Measurements from ENCODE around the gene HECA.
A peak's percentile ranks its signal among the peaks of the same experiment; 100 is the strongest.

The HECA gene

DNA sequence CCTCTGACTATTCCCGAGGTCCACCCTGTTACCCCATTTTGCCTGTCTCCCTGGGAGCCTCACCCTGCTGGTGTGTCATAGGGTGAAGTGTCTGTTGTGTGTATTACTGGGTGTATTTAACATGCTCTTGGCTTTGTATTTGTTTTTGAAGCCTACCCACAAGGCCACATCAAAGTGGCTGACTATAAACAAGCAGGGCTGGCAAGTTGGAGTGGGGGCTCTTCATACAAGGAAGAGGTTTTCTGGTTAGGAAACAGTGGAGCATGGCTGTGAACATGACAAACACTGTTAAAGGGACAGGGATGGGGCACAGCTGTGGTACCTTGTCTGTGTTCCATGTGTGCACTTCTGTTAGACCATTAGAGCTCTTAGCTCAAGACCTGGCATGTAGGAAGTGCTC, 26.3 kb downstream of the HECA start:
- no peak for DNase-seq (ENCODE audit: low read depth in 3 of 3)

DNA sequence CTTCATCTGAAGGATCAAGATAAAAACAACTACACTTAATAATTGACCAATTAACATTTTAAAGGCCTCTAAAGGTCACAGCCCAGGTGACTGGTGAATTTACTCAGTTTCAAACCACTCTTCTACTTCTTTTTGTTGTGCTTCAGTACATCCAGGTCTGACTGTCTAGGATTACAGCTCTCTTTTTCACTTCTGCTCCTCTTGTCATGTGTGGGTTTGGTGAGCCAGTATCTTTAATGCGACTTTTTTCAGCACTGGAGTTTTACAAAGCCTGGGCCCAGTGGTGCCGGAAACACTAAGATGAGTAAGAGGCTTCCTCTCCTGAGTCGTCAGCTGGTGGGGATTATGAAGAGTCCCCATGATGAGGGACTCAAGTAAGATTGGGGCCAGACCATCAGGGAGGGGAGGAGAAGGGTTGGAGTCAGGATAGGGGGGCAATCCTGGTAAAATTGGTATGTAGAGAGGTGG, 27.0 kb downstream of the HECA start:
- DNase-seq (ENCODE audit: low read depth in 3 of 3) = peak; percentile 55 to 63 (median 62)

DNA sequence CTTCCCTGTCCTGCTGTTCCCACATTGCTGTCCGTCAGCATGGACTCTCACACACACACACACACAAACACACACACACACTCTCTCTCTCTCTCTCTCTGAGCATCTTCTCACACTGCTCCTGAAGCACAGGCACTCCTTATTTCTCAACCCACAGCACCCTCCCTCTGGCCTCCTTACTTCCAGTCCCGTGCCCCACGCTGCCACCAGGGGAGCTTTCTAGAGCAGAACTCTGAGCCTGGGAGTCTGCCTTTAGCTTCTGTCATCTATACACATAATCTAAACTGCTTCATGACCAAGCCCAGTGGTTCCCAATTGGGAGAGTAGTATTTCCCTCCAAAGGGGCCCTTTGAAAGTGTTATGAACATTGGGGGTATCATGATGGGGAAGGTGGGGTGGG, 29.1 kb downstream of the HECA start:
- DNase-seq (ENCODE audit: low read depth in 3 of 3) = no peak

DNA sequence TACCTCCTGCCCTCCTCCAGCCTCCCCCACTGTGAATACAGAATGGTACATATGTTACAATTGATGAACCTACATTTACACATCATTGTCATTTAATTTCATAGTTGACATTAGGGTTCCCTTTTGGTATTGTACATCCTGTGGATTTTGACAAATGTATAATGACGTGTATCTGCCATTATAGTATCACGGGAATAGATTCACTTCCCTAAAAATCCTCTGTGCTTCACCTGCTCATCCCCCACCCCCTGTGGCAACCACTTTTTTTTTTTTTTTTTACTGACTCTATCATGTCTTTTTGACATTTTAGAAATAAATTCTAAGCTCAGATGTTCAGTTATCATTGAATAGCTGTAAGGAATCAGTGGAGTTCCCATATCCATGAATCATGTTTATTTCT, 30.4 kb downstream of the HECA start:
- no peak for DNase-seq (ENCODE audit: low read depth in 3 of 3)

DNA sequence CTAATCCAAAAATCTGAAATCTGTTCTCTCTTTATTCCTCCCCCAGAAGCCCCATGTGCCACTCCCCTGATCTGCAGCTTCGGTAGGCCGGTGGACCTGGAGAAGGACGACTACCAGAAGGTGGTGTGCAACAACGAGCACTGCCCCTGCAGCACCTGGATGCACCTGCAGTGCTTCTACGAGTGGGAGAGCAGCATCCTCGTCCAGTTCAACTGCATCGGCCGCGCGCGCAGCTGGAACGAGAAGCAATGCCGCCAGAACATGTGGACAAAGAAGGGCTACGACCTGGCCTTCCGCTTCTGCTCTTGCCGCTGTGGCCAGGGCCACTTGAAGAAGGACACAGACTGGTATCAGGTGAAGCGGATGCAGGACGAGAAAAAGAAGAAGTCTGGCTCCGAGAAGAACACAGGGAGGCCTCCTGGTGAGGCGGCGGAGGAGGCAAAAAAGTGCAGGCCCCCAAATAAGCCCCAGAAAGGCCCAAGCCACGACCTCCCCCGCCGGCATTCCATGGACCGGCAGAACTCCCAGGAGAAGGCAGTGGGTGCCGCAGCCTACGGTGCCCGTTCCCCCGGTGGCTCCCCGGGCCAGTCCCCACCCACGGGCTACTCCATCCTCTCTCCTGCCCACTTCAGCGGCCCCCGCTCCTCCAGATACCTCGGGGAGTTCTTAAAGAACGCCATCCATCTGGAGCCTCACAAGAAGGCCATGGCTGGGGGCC, 31.5 kb downstream of the HECA start:
- no peak for DNase-seq (ENCODE audit: low read depth in 3 of 3)

DNA sequence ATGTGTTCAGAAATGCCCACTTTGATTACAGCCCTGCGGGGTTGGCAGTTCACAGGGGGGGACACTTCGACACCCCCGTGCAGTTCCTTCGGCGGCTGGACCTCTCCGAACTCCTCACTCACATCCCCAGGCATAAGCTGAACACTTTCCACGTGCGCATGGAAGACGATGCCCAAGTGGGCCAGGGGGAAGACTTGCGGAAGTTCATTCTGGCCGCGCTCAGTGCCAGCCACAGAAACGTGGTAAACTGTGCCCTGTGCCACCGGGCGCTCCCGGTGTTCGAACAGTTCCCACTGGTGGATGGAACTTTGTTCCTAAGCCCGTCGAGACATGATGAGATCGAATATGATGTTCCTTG, 32.1 kb downstream of the HECA start:
- no peak for DNase-seq (ENCODE audit: low read depth in 3 of 3)

DNA sequence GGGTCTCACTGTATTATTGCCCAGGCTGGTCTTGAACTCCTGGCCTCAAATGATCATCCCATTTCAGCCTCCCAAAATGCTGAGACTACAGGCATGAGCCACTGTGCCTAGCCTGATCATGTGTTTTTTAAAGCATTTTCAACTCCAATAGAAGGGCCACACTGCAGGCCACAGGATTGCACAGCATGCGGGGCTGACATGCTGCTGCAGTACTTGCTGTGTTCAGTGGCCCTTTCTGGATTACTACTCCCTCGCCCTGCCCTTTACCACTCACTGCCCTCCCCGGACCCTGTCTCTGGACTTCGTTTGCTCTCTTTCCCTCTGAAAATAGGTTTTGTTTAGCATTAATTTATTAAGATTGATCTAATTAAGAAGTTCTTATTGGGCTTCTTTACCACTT, 37.3 kb downstream of the HECA start:
- no peak for DNase-seq (ENCODE audit: low read depth in 3 of 3)

DNA sequence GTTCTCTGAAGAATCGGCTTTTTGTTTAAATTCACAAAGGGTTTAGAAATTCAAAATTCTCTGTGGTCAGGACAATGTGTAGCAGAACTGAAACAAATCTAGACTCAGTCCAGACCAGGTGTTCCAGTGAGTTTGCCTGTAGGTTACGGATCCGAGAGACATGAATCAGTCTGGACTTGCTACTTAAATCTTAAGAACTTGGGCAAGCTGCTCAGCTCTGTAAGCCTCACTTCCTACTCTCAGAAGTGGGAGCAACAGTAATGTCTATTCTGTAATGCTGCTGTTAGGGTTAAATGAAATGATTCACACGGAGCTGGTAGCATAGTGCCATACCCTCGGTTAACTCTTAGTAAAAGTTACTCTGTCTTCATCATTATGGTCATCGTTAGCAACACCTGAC, 37.7 kb downstream of the HECA start:
- DNase-seq (ENCODE audit: low read depth in 3 of 3) = no peak

DNA sequence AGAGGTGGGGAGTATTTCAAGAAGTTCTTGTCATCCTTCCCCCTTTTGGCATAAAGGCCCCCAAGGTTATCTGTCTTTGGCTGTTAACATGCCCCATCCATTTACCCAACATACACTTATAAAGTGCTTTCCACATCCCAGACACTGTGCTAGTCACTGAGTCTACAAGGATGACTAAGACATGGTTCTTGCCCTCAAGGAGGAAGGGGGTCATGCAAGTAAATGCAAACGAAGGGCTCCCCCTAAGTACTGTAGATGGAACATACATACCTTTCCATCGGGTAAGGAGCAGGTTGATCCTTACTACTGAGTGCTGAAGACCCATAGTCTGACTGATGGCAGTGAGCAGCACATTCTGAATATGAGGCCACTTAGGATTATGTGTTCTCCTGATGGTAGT, 38.3 kb downstream of the HECA start:
- DNase-seq (ENCODE audit: low read depth in 3 of 3) = no peak

DNA sequence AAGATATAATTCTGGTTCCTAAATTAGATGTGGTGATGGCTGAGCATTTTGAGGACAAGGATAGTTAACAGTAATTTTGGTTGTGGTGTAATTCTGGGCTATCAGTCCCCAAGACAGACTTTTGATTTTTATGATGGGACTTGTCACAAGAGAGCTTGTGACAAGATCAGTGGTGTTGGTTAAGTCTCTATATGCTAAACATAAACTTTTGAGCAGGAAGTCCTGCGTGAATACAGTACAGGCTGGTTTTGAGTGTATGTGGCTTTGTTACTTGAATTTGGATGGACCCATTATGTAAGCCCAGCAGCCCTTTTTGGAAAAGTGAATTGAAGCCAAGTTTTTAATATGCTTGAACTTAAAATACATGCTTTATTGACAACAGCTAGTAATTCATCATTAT, 38.9 kb downstream of the HECA start:
- DNase-seq (ENCODE audit: low read depth in 3 of 3) = no peak

DNA sequence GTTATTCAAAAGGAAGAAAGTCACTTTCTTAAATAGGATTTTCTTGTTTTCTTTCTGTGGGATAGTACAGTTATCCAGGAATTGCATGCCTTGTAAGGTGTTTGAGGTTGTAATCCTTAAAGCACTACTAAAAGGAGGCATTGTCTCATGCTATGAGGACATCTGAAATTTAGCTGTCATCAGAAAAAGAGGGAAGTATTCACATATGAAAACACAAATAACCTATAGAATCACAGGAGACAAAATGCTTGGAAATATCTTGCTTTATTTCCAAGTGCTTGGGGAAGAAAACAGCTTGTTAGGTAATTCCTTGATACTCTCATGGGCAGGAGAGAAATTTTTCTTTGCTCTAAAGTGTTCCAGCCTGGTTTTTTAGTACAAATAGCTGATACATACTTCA, 40.1 kb downstream of the HECA start:
- DNase-seq (ENCODE audit: low read depth in 3 of 3) = no peak

DNA sequence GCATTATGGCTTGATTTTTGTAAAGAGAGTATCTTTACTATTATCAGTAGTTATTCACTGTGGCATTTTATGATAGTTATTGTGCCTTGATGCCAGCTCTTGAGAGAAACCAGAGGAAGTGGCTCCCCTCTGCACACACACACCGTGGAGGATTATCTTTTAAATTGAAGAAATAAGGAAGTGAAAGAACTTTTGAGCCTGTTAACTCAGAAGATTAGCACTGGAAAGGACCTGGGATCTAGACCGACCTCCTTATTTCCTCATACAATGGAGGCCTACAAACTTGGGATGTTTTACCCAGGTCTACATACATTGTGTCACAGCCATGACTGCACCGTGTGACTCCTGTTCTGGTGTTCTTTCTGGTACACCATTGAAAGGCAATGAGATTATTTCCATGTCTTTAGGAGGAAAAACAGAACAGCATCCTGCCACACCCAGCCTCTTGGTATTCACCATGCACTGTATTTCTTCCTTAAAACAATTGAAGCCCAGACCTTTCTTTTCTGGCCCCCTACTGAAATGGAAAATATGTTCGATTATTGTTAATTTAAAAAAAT, 40.6 kb downstream of the HECA start:
- no peak for DNase-seq (ENCODE audit: low read depth in 3 of 3)

DNA sequence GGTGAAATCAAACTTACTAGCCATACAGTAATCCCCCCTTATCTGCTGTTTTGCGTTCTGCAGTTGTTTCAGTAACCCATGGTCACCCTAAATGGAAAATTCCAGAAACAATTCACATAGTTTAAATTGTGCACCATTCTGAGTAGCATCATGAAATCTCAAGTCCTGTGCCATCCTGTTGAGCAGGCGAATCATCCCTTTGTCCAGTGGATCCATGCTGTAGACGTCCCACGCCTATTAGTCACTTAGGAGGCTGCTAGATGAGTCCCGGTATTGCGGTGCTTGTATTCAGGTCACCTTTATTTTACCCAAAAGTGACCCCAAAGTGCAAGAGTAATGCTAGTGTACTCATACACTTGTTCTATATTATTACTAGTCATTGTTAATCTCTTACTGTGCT, 46.4 kb downstream of the HECA start:
- no peak for DNase-seq (ENCODE audit: low read depth in 3 of 3)

DNA sequence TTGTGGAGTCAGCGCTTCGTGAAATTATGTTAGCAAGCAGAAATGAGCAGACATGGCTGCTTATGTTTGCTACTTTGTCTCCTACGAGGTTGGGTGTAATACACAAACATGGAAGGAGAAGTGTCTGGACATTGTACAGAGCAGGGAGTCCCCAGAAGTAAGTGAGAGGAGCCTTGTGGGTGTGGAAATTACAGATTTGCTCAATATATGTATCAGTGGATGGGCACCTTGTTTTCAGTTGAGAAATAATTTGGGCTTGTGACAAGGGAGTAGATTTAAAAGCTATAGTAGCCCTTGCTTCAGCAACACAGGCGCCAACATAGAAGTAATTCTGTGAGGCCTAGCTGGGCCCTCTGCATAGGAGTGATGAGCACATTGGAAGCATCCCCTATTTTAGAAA, 49.2 kb downstream of the HECA start:
- no peak for DNase-seq (ENCODE audit: low read depth in 3 of 3)

DNA sequence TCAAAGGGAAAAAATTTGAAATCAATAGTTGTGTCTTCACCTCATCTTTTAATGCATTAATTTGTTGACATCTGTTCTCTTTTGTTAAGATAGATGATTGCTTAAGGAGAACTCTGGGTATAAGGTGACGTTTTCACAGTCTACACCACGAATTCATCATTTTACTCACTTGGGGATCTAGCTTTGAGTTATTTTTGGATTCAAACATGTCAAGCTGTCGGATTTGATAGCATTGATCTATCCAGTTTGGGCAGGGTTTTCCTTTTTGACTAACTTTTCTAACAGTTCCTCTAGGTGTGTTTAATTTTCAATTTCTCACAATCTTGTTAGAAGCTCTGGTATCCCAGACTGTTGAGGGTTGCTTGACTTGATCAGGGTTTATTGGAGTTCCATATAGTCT, 49.6 kb downstream of the HECA start:
- DNase-seq (ENCODE audit: low read depth in 3 of 3) = no peak

DNA sequence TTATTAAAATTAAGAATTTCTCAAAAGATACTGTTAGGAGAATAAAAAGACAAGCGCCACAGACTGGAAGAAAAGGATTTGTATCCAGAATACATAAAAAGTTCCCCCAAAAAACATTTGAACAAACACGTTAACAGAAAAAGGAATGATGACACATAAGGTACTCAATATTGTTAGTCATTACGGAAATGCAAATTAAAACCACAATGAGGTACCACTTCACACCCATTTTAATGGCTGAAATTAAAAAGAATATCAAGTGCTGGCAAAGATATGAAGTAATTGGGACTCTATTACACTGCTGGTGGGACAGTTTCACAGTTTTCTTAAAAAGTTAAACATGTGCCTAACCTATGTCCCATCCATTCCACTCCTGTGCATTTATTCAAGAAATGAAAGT, 51.4 kb downstream of the HECA start:
- no peak for DNase-seq (ENCODE audit: low read depth in 3 of 3)

DNA sequence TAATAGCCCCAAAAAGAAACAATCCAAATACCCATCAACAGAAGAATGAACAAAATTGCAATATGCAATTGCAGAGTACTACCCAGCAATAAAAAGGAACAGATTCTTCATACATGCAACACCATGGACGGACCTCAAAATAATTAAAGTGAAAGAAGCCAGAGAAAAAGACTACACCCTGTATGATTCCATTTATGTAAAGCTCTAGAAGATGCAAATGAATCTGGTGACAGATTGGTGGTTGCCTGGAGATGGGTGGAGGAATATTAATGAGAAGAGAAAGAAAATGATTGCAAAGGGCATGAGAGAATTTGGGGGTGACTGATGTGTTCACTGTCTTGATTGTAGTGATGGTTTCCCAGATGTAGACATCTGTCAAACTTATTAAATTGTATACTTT, 51.8 kb downstream of the HECA start:
- no peak for DNase-seq (ENCODE audit: low read depth in 3 of 3)

DNA sequence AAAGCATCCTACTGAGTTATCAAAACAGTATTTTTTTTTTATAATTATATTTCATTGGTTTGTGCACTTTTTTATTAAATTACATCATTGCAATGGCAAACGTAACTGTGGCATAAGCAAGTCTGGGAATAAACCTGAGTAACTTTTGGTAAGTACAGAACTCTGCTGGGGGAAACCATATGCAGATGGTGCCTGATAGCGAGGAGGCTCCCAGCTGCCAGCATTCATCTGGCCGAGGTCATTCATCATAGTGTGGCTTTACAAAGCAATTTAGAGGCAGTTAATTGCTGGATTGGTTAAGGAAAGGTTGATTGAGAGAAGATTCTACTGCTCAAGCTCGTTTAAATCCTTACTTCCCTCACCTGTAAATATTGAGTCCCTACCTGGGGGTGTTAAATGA, 52.6 kb downstream of the HECA start:
- DNase-seq (ENCODE audit: low read depth in 3 of 3) = no peak

DNA sequence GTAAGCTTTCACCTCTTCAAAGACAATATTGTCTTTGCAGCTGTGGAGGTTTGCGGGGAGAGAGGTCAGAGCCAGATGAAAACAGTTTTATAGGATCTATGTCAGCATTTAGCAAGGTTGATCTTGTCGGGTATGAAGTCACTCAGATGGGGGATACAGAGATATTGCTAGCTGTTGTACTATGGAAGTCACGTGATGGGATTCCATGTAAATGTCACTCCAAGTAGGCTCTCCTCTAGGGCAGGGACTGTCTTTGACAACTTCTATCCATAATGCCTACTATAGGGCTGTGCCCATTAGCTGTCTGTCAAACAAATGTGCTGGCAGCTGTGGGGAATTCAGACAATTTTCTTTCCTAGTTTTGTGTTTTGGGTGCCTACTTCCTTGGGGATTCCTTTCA, 54.8 kb downstream of the HECA start:
- no peak for DNase-seq (ENCODE audit: low read depth in 3 of 3)

DNA sequence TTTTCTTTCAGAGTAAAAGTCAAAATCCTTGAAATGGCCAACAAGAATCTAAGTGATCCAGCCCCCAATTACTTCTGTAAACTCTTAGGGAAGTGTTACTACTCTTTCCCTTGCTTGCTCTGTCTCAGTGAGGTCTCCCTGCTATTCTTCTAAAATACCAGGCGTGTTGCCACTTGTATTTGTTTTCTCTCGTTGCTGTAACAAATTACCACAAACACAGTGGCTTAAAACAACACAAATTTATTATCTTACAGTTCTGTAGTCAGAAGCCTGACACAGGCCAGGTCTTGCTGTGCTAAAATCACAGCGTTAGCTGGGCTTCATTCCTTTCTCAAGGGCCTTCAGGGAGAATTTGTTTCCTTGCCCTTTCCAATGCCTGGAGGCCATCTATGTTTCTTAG, 59.9 kb downstream of the HECA start:
- no peak for DNase-seq (ENCODE audit: low read depth in 3 of 3)

DNA sequence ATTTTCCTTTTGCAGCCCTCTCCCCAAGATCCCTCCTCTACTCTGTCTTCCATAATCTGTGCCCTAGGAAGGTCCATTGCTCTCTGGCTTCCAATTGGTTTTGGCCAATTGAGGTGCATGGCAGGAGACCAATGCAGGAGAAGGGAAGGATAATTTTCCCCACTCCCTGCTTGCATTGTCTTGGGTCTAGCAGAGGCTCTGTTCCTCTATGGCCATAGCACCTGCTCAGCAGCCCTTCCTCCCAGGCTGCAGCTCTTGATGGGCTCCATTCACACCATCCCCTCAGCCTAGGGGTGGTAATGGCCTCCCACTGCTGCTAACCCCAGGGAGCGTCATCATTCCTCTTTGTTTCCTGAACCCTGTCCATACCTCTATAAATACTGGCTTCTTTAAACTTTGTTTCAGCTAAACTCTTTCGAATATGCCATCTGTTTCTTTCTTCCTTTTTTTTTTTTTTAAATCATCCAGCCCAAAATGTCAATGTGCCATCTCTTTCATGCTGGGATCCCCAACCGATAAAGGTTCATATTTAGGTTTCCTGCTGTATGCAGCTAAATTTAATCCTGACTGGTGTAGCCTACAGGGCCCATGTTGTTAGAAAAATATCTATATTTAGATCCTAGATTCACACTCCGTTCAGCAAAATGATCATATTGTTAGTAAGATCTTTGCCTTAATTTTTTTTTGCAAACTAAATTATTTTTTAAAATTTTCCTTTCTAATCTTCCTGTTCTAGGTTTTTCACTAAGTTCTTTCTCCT, 63.8 kb downstream of the HECA start:
- DNase-seq (ENCODE audit: low read depth in 3 of 3) = no peak

DNA sequence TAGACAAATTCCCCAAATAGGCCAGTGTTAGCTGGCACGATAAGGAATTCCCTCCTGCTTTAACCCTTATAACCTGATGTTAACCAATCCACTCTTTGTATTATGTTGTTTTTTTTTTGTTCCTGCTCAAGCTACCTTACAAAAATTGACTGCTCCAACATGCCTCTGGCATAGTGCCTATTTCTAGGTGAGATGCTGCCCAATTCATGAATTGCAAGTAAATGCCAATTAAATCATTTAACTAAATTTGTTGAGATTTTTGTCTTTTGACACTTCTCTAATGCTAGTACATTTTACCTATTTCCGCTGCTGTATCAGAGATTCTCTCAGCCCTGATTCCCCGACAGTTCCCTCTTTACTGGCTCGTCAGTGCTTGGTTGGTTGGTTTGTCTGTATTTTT, 66.5 kb downstream of the HECA start:
- DNase-seq (ENCODE audit: low read depth in 3 of 3) = no peak

DNA sequence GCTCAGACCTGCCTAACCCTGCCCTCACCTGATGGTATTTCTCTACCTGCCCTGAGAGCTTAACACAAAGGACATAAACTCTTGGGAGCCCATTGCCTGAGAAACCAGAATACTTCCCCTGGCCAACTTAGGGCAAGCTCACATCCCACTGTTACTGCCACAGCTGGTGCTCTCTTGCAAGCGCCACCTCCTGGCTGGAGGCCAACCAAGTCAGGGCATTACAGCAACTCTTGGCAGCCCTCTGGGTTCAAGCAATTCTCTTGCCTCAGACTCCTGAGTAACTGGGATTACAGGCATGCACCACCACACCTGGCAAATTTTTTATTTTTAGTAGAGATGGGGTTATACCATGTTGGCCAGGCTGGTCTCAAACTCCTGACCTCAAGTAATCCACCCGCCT, 70.1 kb downstream of the HECA start:
- peak in 1 of 3 experiments; percentile 11 for DNase-seq (ENCODE audit: low read depth in 3 of 3)
